ENCODE data around the gene KCNJ1. TPM values are rescaled to one million over a fixed set of nuclear protein-coding genes. Genes with fewer than 3 reads are reported as not detected.

KCNJ1 gene
- total RNA-seq, 1 experiment from 2014 or later: not detected

- no peak within 1 kb of the TSS for H3K9ac ChIP-seq (ENCODE audit: low read length)
- H3K4me2 ChIP-seq (ENCODE audit: low read length): peak within 1 kb of the TSS; percentile 99
- DNase-seq (peak; percentile 51), ATAC-seq (peak; percentile 72)
- peak within 1 kb of the TSS; percentile 94 for H2AFZ ChIP-seq (ENCODE audit: low read length)
- H3K36me3 ChIP-seq (ENCODE audit: low read depth, low read length): no peaks in the 10 kb centered on the region
- no peaks in the 10 kb centered on the region for H3K9me2 ChIP-seq (replicated peaks; ENCODE audit: low read length)
- H3K9me3 ChIP-seq (ENCODE audit: low read length): no peaks in the 10 kb centered on the region
- H3K4me3 ChIP-seq (ENCODE audit: low read length): peak within 1 kb of the TSS; percentile 77
- no peak within 1 kb of the TSS for H3K27ac ChIP-seq (ENCODE audit: low read length)
- H4K20me1 ChIP-seq (ENCODE audit: low read length): no peaks in the 10 kb centered on the region
- 0 out of 2 replicates have a peak, but pooled peaks cover 2% of the 10 kb centered on the region for H3K27me3 ChIP-seq (ENCODE audit: low read length)
- 0 out of 2 replicates have a peak, but pooled peaks have one; percentile 20 for TF ChIP-seq EZH2phosphoT487 (IDR thresholded peaks at IDR 0.05; ENCODE audit: borderline replicate concordance, low read length)
- no peak for TF ChIP-seq EZH2 (IDR thresholded peaks at IDR 0.05; ENCODE audit: low read length, unreplicated experiment)
- TF ChIP-seq, protein P1, sequence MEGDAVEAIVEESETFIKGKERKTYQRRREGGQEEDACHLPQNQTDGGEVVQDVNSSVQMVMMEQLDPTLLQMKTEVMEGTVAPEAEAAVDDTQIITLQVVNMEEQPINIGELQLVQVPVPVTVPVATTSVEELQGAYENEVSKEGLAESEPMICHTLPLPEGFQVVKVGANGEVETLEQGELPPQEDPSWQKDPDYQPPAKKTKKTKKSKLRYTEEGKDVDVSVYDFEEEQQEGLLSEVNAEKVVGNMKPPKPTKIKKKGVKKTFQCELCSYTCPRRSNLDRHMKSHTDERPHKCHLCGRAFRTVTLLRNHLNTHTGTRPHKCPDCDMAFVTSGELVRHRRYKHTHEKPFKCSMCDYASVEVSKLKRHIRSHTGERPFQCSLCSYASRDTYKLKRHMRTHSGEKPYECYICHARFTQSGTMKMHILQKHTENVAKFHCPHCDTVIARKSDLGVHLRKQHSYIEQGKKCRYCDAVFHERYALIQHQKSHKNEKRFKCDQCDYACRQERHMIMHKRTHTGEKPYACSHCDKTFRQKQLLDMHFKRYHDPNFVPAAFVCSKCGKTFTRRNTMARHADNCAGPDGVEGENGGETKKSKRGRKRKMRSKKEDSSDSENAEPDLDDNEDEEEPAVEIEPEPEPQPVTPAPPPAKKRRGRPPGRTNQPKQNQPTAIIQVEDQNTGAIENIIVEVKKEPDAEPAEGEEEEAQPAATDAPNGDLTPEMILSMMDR (conservative IDR thresholded peaks at IDR 0.05; ENCODE audit: low read depth, low read length): 0 out of 2 replicates have a peak, but pooled peaks have one; percentile 10
- ChIA-PET POLR2A (ENCODE audit: unreplicated experiment) (no interaction called here), CTCF (interaction anchor here (0.6 to 1.1 kb wide), 3 partner anchors 12 to 66 kb away, joined by 3 to 15 read pairs (median 3); no protein-coding TSS in a partner anchor)
- H3F3A ChIP-seq (ENCODE audit: low read length, unreplicated experiment): no peaks in the 10 kb centered on the region
- no peaks in the 10 kb centered on the region for H3K79me2 ChIP-seq (ENCODE audit: low read length)
- intact Hi-C loops (cut with micrococcal nuclease): no loop called here
- no TSS peak for BruUV-seq (replicated peaks)
- peaks cover 5% of the 10 kb centered on the region; the same call in 1 of the 2 replicates for H3K4me1 ChIP-seq (ENCODE audit: insufficient read depth, low read length)
Observed at GRCh38 chr11:128890543-128891368, 23.7 kb upstream of the KCNJ1 start, which contains the start of gene KCNJ5. Gene KCNJ5 (plus strand): TSS chr11:128891356. CDS start chr11:128911274, 19,918 bp downstream.

GRCh38 chr11:128890216-128890542 is 23.1 kb upstream of the KCNJ1 start:
- H3K4me3 ChIP-seq (ENCODE audit: low read length): peak overlapping the region; percentile 77
- DNase-seq (no peak), ATAC-seq (no peak; the same call in 1 of the 2 replicates)
- no peaks in the 10 kb centered on the region for H3F3A ChIP-seq (ENCODE audit: low read length, unreplicated experiment)
- no peaks in the 10 kb centered on the region for H3K36me3 ChIP-seq (ENCODE audit: low read depth, low read length)
- ChIA-PET POLR2A (ENCODE audit: unreplicated experiment) (no interaction called here), CTCF (interaction anchor here (0.6 to 1.1 kb wide), 3 partner anchors 13 to 66 kb away, joined by 3 to 15 read pairs (median 3); no protein-coding TSS in a partner anchor)
- no peak overlapping the region for H3K9ac ChIP-seq (ENCODE audit: low read length)
- no peaks in the 10 kb centered on the region for H3K9me3 ChIP-seq (ENCODE audit: low read length)
- peak overlapping the region; percentile 99 for H3K4me2 ChIP-seq (ENCODE audit: low read length)
- H2AFZ ChIP-seq (ENCODE audit: low read length): peak overlapping the region; percentile 94
- TF ChIP-seq, protein P1 (conservative IDR thresholded peaks at IDR 0.05; ENCODE audit: low read depth, low read length): no peak
- TF ChIP-seq EZH2 (IDR thresholded peaks at IDR 0.05; ENCODE audit: low read length, unreplicated experiment): no peak
- no peak for TF ChIP-seq EZH2phosphoT487 (IDR thresholded peaks at IDR 0.05; ENCODE audit: borderline replicate concordance, low read length)
- H3K27ac ChIP-seq (ENCODE audit: low read length): no peak overlapping the region
- no peaks in the 10 kb centered on the region for H3K9me2 ChIP-seq (replicated peaks; ENCODE audit: low read length)
- no peaks in the 10 kb centered on the region for H4K20me1 ChIP-seq (ENCODE audit: low read length)
- no peaks in the 10 kb centered on the region for H3K79me2 ChIP-seq (ENCODE audit: low read length)
- no TSS peak for BruUV-seq (replicated peaks)
- H3K4me1 ChIP-seq (ENCODE audit: insufficient read depth, low read length): peaks cover 5% of the 10 kb centered on the region; the same call in 1 of the 2 replicates
- intact Hi-C loops (cut with micrococcal nuclease): no loop called here
- H3K27me3 ChIP-seq (ENCODE audit: low read length): 0 out of 2 replicates have a peak, but pooled peaks cover 2% of the 10 kb centered on the region
